ENCODE results near the gene CDKN2A. TPM values are rescaled to one million over a fixed set of nuclear protein-coding genes. Genes with fewer than 3 reads are reported as not detected.

The CDKN2A gene
- total RNA-seq, 1 experiment from 2014 or later = 0.35 TPM

GRCh38 chr9:22035591-22036011, 41.4 kb upstream of the CDKN2A start:
- H3K14ac ChIP-seq (ENCODE audit: insufficient read depth, low read length) = no peak overlapping the region
- TF ChIP-seq CTCF (conservative IDR thresholded peaks at IDR 0.05) = no peak
- no peaks in the 10 kb centered on the region for H3K23me2 ChIP-seq (ENCODE audit: insufficient read length, low read depth, low read length, poor library complexity, severe bottlenecking)
- no peaks in the 10 kb centered on the region for H3K36me3 Mint-ChIP-seq (ENCODE audit: insufficient read depth in 1 of 3, low read depth in 3 of 3)
- H3K27ac ChIP-seq (ENCODE audit: insufficient read length, low read depth, low read length) = no peak overlapping the region
- no peaks in the 10 kb centered on the region for H3K79me2 ChIP-seq (ENCODE audit: insufficient read depth, low read length)
- no peak overlapping the region for H2BK5ac ChIP-seq (ENCODE audit: insufficient read length, low read length)
- H3K23ac ChIP-seq (ENCODE audit: insufficient read length, low read depth, low read length) = no peak overlapping the region
- H3K9me3 Mint-ChIP-seq = no peaks in the 10 kb centered on the region
- H3K4me3 Mint-ChIP-seq = no peak overlapping the region
- H2BK15ac ChIP-seq (ENCODE audit: low read depth, low read length) = no peak overlapping the region
- H3K4me2 ChIP-seq (ENCODE audit: insufficient read depth, insufficient read length, low read length) = no peak overlapping the region
- no peak overlapping the region for H4K91ac ChIP-seq (ENCODE audit: insufficient read length, low read depth, low read length)
- H3T11ph ChIP-seq (ENCODE audit: low read length) = no peak overlapping the region
- H3K27me3 Mint-ChIP-seq (ENCODE audit: low read depth) = no peaks in the 10 kb centered on the region; the same call in 1 of the 2 replicates
- H2AK5ac ChIP-seq (ENCODE audit: insufficient read length, low read length) = no peak overlapping the region
- H3K27ac Mint-ChIP-seq = no peak overlapping the region
- no peaks in the 10 kb centered on the region for H3K27me3 ChIP-seq (ENCODE audit: insufficient read depth, low read length)
- no CpG with 5 or more reads among the region's 2 CpGs for WGBS (ENCODE audit: extremely low coverage, insufficient read length, low lambda C conversion rate)
- H3K4ac ChIP-seq (ENCODE audit: low read depth, low read length) = no peak overlapping the region
- peaks cover 0 to 5% of the 10 kb centered on the region in 2 experiments; a peak in 2 of 4 replicates for H3K4me1 Mint-ChIP-seq
- no peak overlapping the region for H3K56ac ChIP-seq (ENCODE audit: insufficient read length, low read depth, low read length)
- no peaks in the 10 kb centered on the region for H3K4me1 ChIP-seq (ENCODE audit: insufficient read depth, low read length)
- no peak overlapping the region for H2AFZ ChIP-seq (ENCODE audit: low read length)
- H2BK120ac ChIP-seq (ENCODE audit: low read depth, low read length, poor library complexity, severe bottlenecking) = no peak overlapping the region
- no peak for DNase-seq
- no peak overlapping the region for H3K18ac ChIP-seq (ENCODE audit: insufficient read length, low read depth, low read length)
- no peak overlapping the region for H2BK12ac ChIP-seq (ENCODE audit: insufficient read length, low read depth, low read length)
- no peaks in the 10 kb centered on the region for H3K9me3 ChIP-seq (ENCODE audit: control insufficient read depth, low read depth, low read length)
- no peak overlapping the region for H2BK20ac ChIP-seq (ENCODE audit: low read depth, low read length, poor library complexity, severe bottlenecking)
- H4K8ac ChIP-seq (replicated peaks; ENCODE audit: insufficient read length, low read depth, low read length) = no peak overlapping the region
- H4K20me1 ChIP-seq (ENCODE audit: control insufficient read depth, insufficient read depth, insufficient read length) = no peaks in the 10 kb centered on the region
- H3K9ac ChIP-seq (ENCODE audit: extremely low read depth, insufficient read length, low read length) = no peak overlapping the region
- no peaks in the 10 kb centered on the region for H3K79me1 ChIP-seq (ENCODE audit: insufficient read depth, low read depth, low read length, poor library complexity, severe bottlenecking)
- H4K5ac ChIP-seq (ENCODE audit: insufficient read length, low read depth, low read length) = no peak overlapping the region

Data from H9 (cell line).